Uterus (tissue), 4 donors: Measurements from ENCODE around the gene ST8SIA4. TPM values are rescaled to one million over a fixed set of nuclear protein-coding genes. Genes with fewer than 3 reads are reported as not detected.

Experiments
- DNase-seq, 2 donors: peaks; one replicate each; pipeline ENCODE4 v3.0.0-alpha.2; 2019 to 2020
- H3K27ac ChIP-seq, 2 donors: fragments of 200-600 bp; sonication (generic); 1 replicate in 1 of 2; 2 replicates in 1 of 2; pipeline ENCODE4 v1.5.1; 2016 to 2018
- H3K27me3 ChIP-seq, 2 donors: fragments of 200-600 bp; sonication (generic); one replicate each; pipeline ENCODE4 v1.5.1; 2018 to 2019; ENCODE audit warnings: control low read depth in 1 of 2
- H3K36me3 ChIP-seq, 2 donors: fragments of 200-600 bp; sonication (generic); one replicate each; pipeline ENCODE4 v1.5.1; 2019; ENCODE audit warnings: control low read depth in 1 of 2
- H3K4me1 ChIP-seq, 2 donors: fragments of 200-600 bp; sonication (generic); one replicate each; pipeline ENCODE4 v1.5.1; 2018 to 2019; ENCODE audit warnings: control low read depth in 1 of 2
- H3K4me3 ChIP-seq, 2 donors: fragments of 200-600 bp; sonication (generic); 1 replicate in 1 of 2; 2 replicates in 1 of 2; pipeline ENCODE4 v1.5.1; 2018 to 2019; ENCODE audit warnings: mild to moderate bottlenecking in 1 of 2
- H3K9me3 ChIP-seq, 2 donors: fragments of 200-600 bp; sonication (generic); one replicate each; pipeline ENCODE4 v1.5.1; 2019; ENCODE audit warnings: control low read depth in 1 of 2
- CTCF ChIP-seq, 4 experiments: fragments of 200-600 bp in 2 of 4; fragments of 450-650 bp in 2 of 4; sonication (generic) in 2 of 4; IDR thresholded peaks; one replicate each; pipeline ENCODE4 v1.5.1; 2016 to 2019; ENCODE audit warnings: antibody characterized with exemption in 4 of 4, mild to moderate bottlenecking in 2 of 4, moderate library complexity in 1 of 4
- POLR2A ChIP-seq, 2 donors: fragments of 450-650 bp; IDR thresholded peaks; one replicate each; pipeline ENCODE4 v1.6.1; 2016; ENCODE audit warnings: antibody characterized with exemption in 2 of 2, mild to moderate bottlenecking in 1 of 2, moderate library complexity in 1 of 2
- intact Hi-C: fragments of 100-400 bp; cut with DNase I; formaldehyde crosslinking; loops from one replicate; pipeline ENCODE4 v1.15.1; 2023; ENCODE audit warnings: low total_unique reads
- total RNA-seq, 4 donors: library from RNA; depleted of rRNA in 3 of 4; stranded (reverse); fragments of >200 nt in 3 of 4; gene quantifications; one replicate each; pipeline versions ENCODE4 v1.1.0 to v1.2.4, GENCODE V29; 2014 to 2023
- donor health status: DM: yes; HTN: yes; CAD: no.

Gene ST8SIA4
- total RNA-seq, 4 donors from 2014 or later, result 4.8 to 15.5 (median 6.2) TPM

- Histone ChIP-seq H3K27ac (no peak overlapping the region), H3K4me1 (no peaks in the 10 kb centered on the region), H3K36me3 (no peaks in the 10 kb centered on the region), H3K27me3 (no peaks in the 10 kb centered on the region), H3K9me3 (no peaks in the 10 kb centered on the region), H3K4me3 (no peak overlapping the region)
- TF ChIP-seq POLR2A (IDR thresholded peaks at IDR 0.05) (no peak), CTCF (IDR thresholded peaks at IDR 0.05) (no peak)
- intact Hi-C loops, result no loop called here
- DNase-seq, result no peak
These were observed 74.2 kb downstream of the ST8SIA4 start for GRCh38 chr5:100828898-100829356.

- TF ChIP-seq POLR2A (IDR thresholded peaks at IDR 0.05), result no peak
- no peak for TF ChIP-seq CTCF (IDR thresholded peaks at IDR 0.05)
These were observed 74.8 kb downstream of the ST8SIA4 start for GRCh38 chr5:100828071-100828897.

GRCh38 chr5:100827481-100827889, 75.6 kb downstream of the ST8SIA4 start:
- Histone ChIP-seq H3K27ac (no peak overlapping the region), H3K4me3 (no peak overlapping the region), H3K9me3 (no peaks in the 10 kb centered on the region), H3K4me1 (no peaks in the 10 kb centered on the region), H3K27me3 (no peaks in the 10 kb centered on the region), H3K36me3 (no peaks in the 10 kb centered on the region)
- intact Hi-C loops, result no loop called here
- no peak for DNase-seq
- TF ChIP-seq POLR2A (IDR thresholded peaks at IDR 0.05) (no peak), CTCF (IDR thresholded peaks at IDR 0.05) (no peak)

More at GRCh38 chr5:100828071-100828897, 74.8 kb downstream of the ST8SIA4 start:
- H3K27me3 ChIP-seq, result no peaks in the 10 kb centered on the region
- no peaks in the 10 kb centered on the region for H3K4me1 ChIP-seq
- no peak overlapping the region for H3K4me3 ChIP-seq
- no peak overlapping the region for H3K27ac ChIP-seq
- intact Hi-C loops, result no loop called here
- DNase-seq, result no peak
- H3K36me3 ChIP-seq, result no peaks in the 10 kb centered on the region
- no peaks in the 10 kb centered on the region for H3K9me3 ChIP-seq

GRCh38 chr5:100826133-100826532, 76.9 kb downstream of the ST8SIA4 start:
- H3K4me3 ChIP-seq, result no peak overlapping the region
- TF ChIP-seq CTCF (IDR thresholded peaks at IDR 0.05) (no peak), POLR2A (IDR thresholded peaks at IDR 0.05) (no peak)
- intact Hi-C loops, result no loop called here
- no peaks in the 10 kb centered on the region for H3K36me3 ChIP-seq
- H3K27me3 ChIP-seq, result no peaks in the 10 kb centered on the region
- no peaks in the 10 kb centered on the region for H3K9me3 ChIP-seq
- H3K27ac ChIP-seq, result no peak overlapping the region
- H3K4me1 ChIP-seq, result no peaks in the 10 kb centered on the region
- DNase-seq, result no peak

- no peak overlapping the region for H3K4me3 ChIP-seq
- intact Hi-C loops, result no loop called here
- DNase-seq, result no peak
- no peaks in the 10 kb centered on the region for H3K27me3 ChIP-seq
- no peak overlapping the region for H3K27ac ChIP-seq
- no peaks in the 10 kb centered on the region for H3K9me3 ChIP-seq
- no peaks in the 10 kb centered on the region for H3K4me1 ChIP-seq
- H3K36me3 ChIP-seq, result no peaks in the 10 kb centered on the region
- TF ChIP-seq CTCF (IDR thresholded peaks at IDR 0.05) (no peak), POLR2A (IDR thresholded peaks at IDR 0.05) (no peak)
These were observed 78.4 kb downstream of the ST8SIA4 start for GRCh38 chr5:100824635-100825034.
